ENCODE results near the gene CDC42EP3. TPM values are rescaled to one million over a fixed set of nuclear protein-coding genes. Genes with fewer than 3 reads are reported as not detected.

CDC42EP3 gene
- polyA plus RNA-seq, 1 donor from 2014 or later = 68.3 TPM

GRCh38 chr2:37654932-37655841 is 16.3 kb downstream of the CDC42EP3 start:
- Mint-ChIP-seq H3K27ac (peak overlapping the region; percentile 92 to 94 (median 92)), H3K36me3 (no peaks in the 10 kb centered on the region), H3K9me3 (no peaks in the 10 kb centered on the region), H3K4me1 (peaks cover 64 to 92% (median 74%) of the 10 kb centered on the region in 3 donors), H3K27me3 (peaks cover 2% of the 10 kb centered on the region), H3K4me3 (peak overlapping the region; percentile 76 to 97 (median 89))

GRCh38 chr2:37654419-37654818 is 17.0 kb downstream of the CDC42EP3 start:
- Mint-ChIP-seq H3K36me3 (no peaks in the 10 kb centered on the region), H3K4me1 (peaks cover 59 to 90% (median 73%) of the 10 kb centered on the region in 3 donors), H3K9me3 (no peaks in the 10 kb centered on the region), H3K27ac (peak overlapping the region; percentile 92 to 94 (median 92)), H3K4me3 (peak overlapping the region; percentile 76 to 97 (median 89)), H3K27me3 (peaks cover 2% of the 10 kb centered on the region)

GRCh38 chr2:37653805-37654378 is 17.6 kb downstream of the CDC42EP3 start:
- Mint-ChIP-seq H3K4me3 (peak overlapping the region; percentile 76 to 97 (median 89)), H3K9me3 (no peaks in the 10 kb centered on the region), H3K27ac (peak overlapping the region; percentile 92 to 94 (median 92)), H3K36me3 (no peaks in the 10 kb centered on the region), H3K4me1 (peaks cover 53 to 84% (median 68%) of the 10 kb centered on the region in 3 donors), H3K27me3 (peaks cover 2% of the 10 kb centered on the region)

- Mint-ChIP-seq H3K4me3 (peak overlapping the region; percentile 76 to 97 (median 89)), H3K27me3 (peaks cover 2% of the 10 kb centered on the region), H3K9me3 (no peaks in the 10 kb centered on the region), H3K36me3 (peaks cover under 1% of the 10 kb centered on the region), H3K4me1 (peaks cover 57 to 84% (median 68%) of the 10 kb centered on the region in 3 donors), H3K27ac (peak overlapping the region; percentile 92 to 94 (median 92))
Measured at GRCh38 chr2:37653093-37653492, 18.3 kb downstream of the CDC42EP3 start.

- Mint-ChIP-seq H3K36me3 (peaks cover 2% of the 10 kb centered on the region), H3K4me3 (peak overlapping the region; percentile 16 to 94 (median 81)), H3K27ac (peak overlapping the region; percentile 92 to 94 (median 92)), H3K4me1 (peaks cover 66 to 84% (median 76%) of the 10 kb centered on the region in 3 donors), H3K9me3 (no peaks in the 10 kb centered on the region), H3K27me3 (peaks cover 2% of the 10 kb centered on the region)
Measured at GRCh38 chr2:37652199-37652640, 19.2 kb downstream of the CDC42EP3 start.

- Mint-ChIP-seq H3K27ac (peak overlapping the region; percentile 85 to 94 (median 92)), H3K4me1 (peaks cover 63 to 78% (median 71%) of the 10 kb centered on the region in 3 donors), H3K27me3 (peaks cover 2% of the 10 kb centered on the region), H3K9me3 (no peaks in the 10 kb centered on the region), H3K4me3 (peak overlapping the region in 2 of 4 donors; percentile 59 to 84), H3K36me3 (peaks cover 2% of the 10 kb centered on the region)
Measured at GRCh38 chr2:37650548-37651093, 20.8 kb downstream of the CDC42EP3 start.

GRCh38 chr2:37649518-37649917 is 21.9 kb downstream of the CDC42EP3 start:
- H3K27ac Mint-ChIP-seq = peak overlapping the region in 2 of 3 donors; percentile 17 to 25
- peaks cover 58 to 75% (median 65%) of the 10 kb centered on the region in 3 donors for H3K4me1 Mint-ChIP-seq
- H3K36me3 Mint-ChIP-seq = peaks cover 2% of the 10 kb centered on the region
- no peaks in the 10 kb centered on the region for H3K9me3 Mint-ChIP-seq
- H3K4me3 Mint-ChIP-seq = peak overlapping the region in 1 of 4 donors; percentile 42
- H3K27me3 Mint-ChIP-seq = peaks cover 2% of the 10 kb centered on the region

GRCh38 chr2:37648331-37649011 is 23.0 kb downstream of the CDC42EP3 start:
- H3K4me1 Mint-ChIP-seq = peaks cover 57 to 76% (median 65%) of the 10 kb centered on the region in 3 donors
- peak overlapping the region; percentile 54 to 87 (median 74) for H3K4me3 Mint-ChIP-seq
- H3K27me3 Mint-ChIP-seq = peaks cover 2% of the 10 kb centered on the region
- peaks cover 5% of the 10 kb centered on the region for H3K36me3 Mint-ChIP-seq
- peak overlapping the region; percentile 91 to 97 (median 91) for H3K27ac Mint-ChIP-seq
- no peaks in the 10 kb centered on the region for H3K9me3 Mint-ChIP-seq

- H3K27me3 Mint-ChIP-seq = peaks cover 2% of the 10 kb centered on the region
- peaks cover 10% of the 10 kb centered on the region for H3K36me3 Mint-ChIP-seq
- H3K27ac Mint-ChIP-seq = peak overlapping the region; percentile 91 to 97 (median 91)
- H3K4me1 Mint-ChIP-seq = peaks cover 57 to 76% (median 65%) of the 10 kb centered on the region in 3 donors
- H3K9me3 Mint-ChIP-seq = no peaks in the 10 kb centered on the region
- peak overlapping the region in 3 of 4 donors; percentile 67 to 87 (median 82) for H3K4me3 Mint-ChIP-seq
Measured at GRCh38 chr2:37647971-37648330, 23.5 kb downstream of the CDC42EP3 start.

- Mint-ChIP-seq H3K9me3 (no peaks in the 10 kb centered on the region), H3K4me3 (peak overlapping the region in 2 of 4 donors; percentile 25 to 58), H3K36me3 (peaks cover 16% of the 10 kb centered on the region), H3K27me3 (no peaks in the 10 kb centered on the region), H3K27ac (peak overlapping the region; percentile 3 to 21 (median 16)), H3K4me1 (peaks cover 55 to 75% (median 56%) of the 10 kb centered on the region in 3 donors)
Measured at GRCh38 chr2:37645836-37646235, 25.6 kb downstream of the CDC42EP3 start.

GRCh38 chr2:37645362-37645761 is 26.1 kb downstream of the CDC42EP3 start:
- Mint-ChIP-seq H3K9me3 (no peaks in the 10 kb centered on the region), H3K4me1 (peaks cover 52 to 71% (median 53%) of the 10 kb centered on the region in 3 donors), H3K36me3 (peaks cover 16% of the 10 kb centered on the region), H3K27ac (peak overlapping the region; percentile 3 to 48 (median 21)), H3K27me3 (no peaks in the 10 kb centered on the region), H3K4me3 (peak overlapping the region in 3 of 4 donors; percentile 25 to 61 (median 58))

- H3K36me3 Mint-ChIP-seq = peaks cover 18% of the 10 kb centered on the region
- H3K4me3 Mint-ChIP-seq = no peak overlapping the region
- H3K4me1 Mint-ChIP-seq = peaks cover 47 to 65% (median 53%) of the 10 kb centered on the region in 3 donors
- H3K27me3 Mint-ChIP-seq = no peaks in the 10 kb centered on the region
- H3K9me3 Mint-ChIP-seq = no peaks in the 10 kb centered on the region
- H3K27ac Mint-ChIP-seq = peak overlapping the region in 1 of 3 donors; percentile 68
Measured at GRCh38 chr2:37644191-37644590, 27.3 kb downstream of the CDC42EP3 start.

- peak overlapping the region; percentile 7 to 76 (median 68) for H3K27ac Mint-ChIP-seq
- H3K9me3 Mint-ChIP-seq = no peaks in the 10 kb centered on the region
- no peaks in the 10 kb centered on the region for H3K27me3 Mint-ChIP-seq
- H3K36me3 Mint-ChIP-seq = peaks cover 18% of the 10 kb centered on the region
- peak overlapping the region in 1 of 4 donors; percentile 71 for H3K4me3 Mint-ChIP-seq
- peaks cover 46 to 69% (median 51%) of the 10 kb centered on the region in 3 donors for H3K4me1 Mint-ChIP-seq
Measured at GRCh38 chr2:37643730-37644078, 27.7 kb downstream of the CDC42EP3 start.
